HCT116 (cell line): ENCODE results near the gene ANKRD60. TPM values are rescaled to one million over a fixed set of nuclear protein-coding genes. Genes with fewer than 3 reads are reported as not detected.

Experiments
- ATAC-seq: fragments of 200-7000 bp; cut with Tn5 transposase; 2 replicates; pipeline ENCODE4 v1.9.1; 2020; ENCODE audit warnings: mild to moderate bottlenecking, moderate library complexity
- BruUV-seq: library from RNA; stranded (reverse); fragments of 400-500 nt; replicated peaks from 2 replicates; lab custom pipeline; 2021; lab: Mats Ljungman, UMichigan
- CTCF ChIA-PET: fragments of 300-600 bp; sonication (Branson Sonifier 250); formaldehyde crosslinking; loops from one replicate; lab custom pipeline; 2021; ENCODE audit warnings: antibody characterized with exemption; lab: Charles Lee
- POLR2A ChIA-PET: fragments of 300-600, 350-600 bp; sonication (Branson Sonifier 250); formaldehyde crosslinking; loops from one replicate; lab custom pipeline; 2021; ENCODE audit warnings: antibody characterized with exemption; lab: Charles Lee
- RAD21 ChIA-PET, 2 experiments: fragments of 300-600 bp; sonication (Branson Sonifier 250); formaldehyde crosslinking; loops; one replicate each; lab custom pipeline; 2023; ENCODE audit warnings: low total read pairs in 2 of 2; ENCODE audit not compliant: uncharacterized antibody in 2 of 2, unreplicated experiment in 2 of 2, low non-redundant PET in 1 of 2; lab: Charles Lee
- DNase-seq: peaks from one replicate; pipeline ENCODE4 v3.0.0-alpha.2; 2010; ENCODE audit warnings: low read depth, low spot score
- H2AFZ ChIP-seq: fragments of 200-600 bp; shearing (Covaris generic), sonication (generic); 2 replicates; pipeline ENCODE4 v1.6.1; 2017; ENCODE audit warnings: low read depth, mixed run types, mixed read lengths, antibody characterized with exemption, low read length; ENCODE audit not compliant: poor library complexity, severe bottlenecking
- H3K27ac ChIP-seq: 2 replicates; pipeline ENCODE4 v1.5.1; 2012; ENCODE audit warnings: low read depth, low read length
- H3K27me3 ChIP-seq: fragments of 200-600 bp; sonication (generic); 2 replicates; pipeline ENCODE4 v1.6.1; 2016; ENCODE audit warnings: mixed run types, low read length, mixed read lengths; ENCODE audit not compliant: insufficient read depth
- H3K36me3 ChIP-seq, 2 experiments: fragments of 200-500 bp in 1 of 2; fragments of 200-600 bp in 1 of 2; sonication (Bioruptor generic) in 1 of 2; sonication (generic) in 1 of 2; 2 replicates each; pipeline versions ENCODE4 v1.5.1 to v1.6.1; 2014 to 2016; ENCODE audit warnings: low read length in 2 of 2, inconsistent platforms in 1 of 2, mixed read lengths in 1 of 2, mixed run types in 1 of 2; ENCODE audit not compliant: insufficient read depth in 2 of 2, control insufficient read depth in 1 of 2
- H3K4me1 ChIP-seq, 2 experiments: fragments of 200-600 bp in 1 of 2; sonication (generic) in 1 of 2; 2 replicates each; pipeline versions ENCODE4 v1.5.1 to v1.6.1; 2012 to 2017; ENCODE audit warnings: low read length in 2 of 2, inconsistent platforms in 1 of 2, mild to moderate bottlenecking in 1 of 2, mixed read lengths in 1 of 2, mixed run types in 1 of 2, moderate library complexity in 1 of 2; ENCODE audit not compliant: insufficient read depth in 2 of 2, control insufficient read depth in 1 of 2
- H3K4me2 ChIP-seq: fragments of 200-600 bp; sonication (generic); 2 replicates; pipeline ENCODE4 v1.6.1; 2017; ENCODE audit warnings: mixed run types, low read length, mixed read lengths
- H3K4me3 ChIP-seq, 2 experiments: fragments of 200-600 bp in 1 of 2; sonication (generic) in 1 of 2; replicated peaks in 1 of 2; 2 replicates each; pipeline ENCODE4 v1.5.1; 2011 to 2016; ENCODE audit warnings: low read length in 2 of 2, control low read depth in 1 of 2, low read depth in 1 of 2, mild to moderate bottlenecking in 1 of 2, mixed read lengths in 1 of 2, mixed run types in 1 of 2
- H3K79me2 ChIP-seq: fragments of 200-600 bp; sonication (generic); 2 replicates; pipeline ENCODE4 v1.6.1; 2017; ENCODE audit warnings: mild to moderate bottlenecking, mixed run types, low read length, moderate library complexity, mixed read lengths; ENCODE audit not compliant: insufficient read depth
- H3K9ac ChIP-seq: fragments of 200-600 bp; sonication (generic); 2 replicates; pipeline ENCODE4 v1.6.1; 2016; ENCODE audit warnings: low read length, mixed read lengths
- H3K9me2 ChIP-seq: fragments of 200-600 bp; sonication (generic), shearing (Covaris generic); 2 replicates; pipeline ENCODE4 v1.6.1; 2017; ENCODE audit warnings: mixed run types, mild to moderate bottlenecking, moderate library complexity; ENCODE audit not compliant: insufficient read depth
- H3K9me3 ChIP-seq, 2 experiments: fragments of 200-500 bp in 1 of 2; fragments of 200-600 bp in 1 of 2; sonication (Bioruptor generic) in 1 of 2; sonication (generic) in 1 of 2; 2 replicates each; pipeline ENCODE4 v1.6.1; 2014 to 2017; ENCODE audit warnings: low read length in 2 of 2, mixed read lengths in 2 of 2, inconsistent platforms in 1 of 2, low read depth in 1 of 2, mild to moderate bottlenecking in 1 of 2, mixed run types in 1 of 2, moderate library complexity in 1 of 2; ENCODE audit not compliant: control insufficient read depth in 1 of 2, insufficient read depth in 1 of 2
- H4K20me1 ChIP-seq: fragments of 200-600 bp; sonication (generic), shearing (Covaris generic); 2 replicates; pipeline ENCODE4 v1.6.1; 2017; ENCODE audit warnings: mixed run types, mild to moderate bottlenecking, moderate library complexity; ENCODE audit not compliant: insufficient read depth
- CEBPB ChIP-seq: IDR thresholded peaks from 2 replicates; pipeline ENCODE4 v1.6.1; 2012; ENCODE audit warnings: low read depth
- EGR1 ChIP-seq: IDR thresholded peaks from 2 replicates; pipeline ENCODE4 v1.6.1; 2012; ENCODE audit warnings: low read depth
- ELF1 ChIP-seq: IDR thresholded peaks from 2 replicates; pipeline ENCODE4 v1.6.1; 2012; ENCODE audit warnings: low read depth, borderline replicate concordance
- EZH2 ChIP-seq: fragments of 200-600 bp; sonication (generic); IDR thresholded peaks from 2 replicates; pipeline ENCODE4 v1.6.1; 2017; ENCODE audit warnings: antibody characterized with exemption, mixed run types
- FOSL1 ChIP-seq: IDR thresholded peaks from 2 replicates; pipeline ENCODE4 v1.6.1; 2012; ENCODE audit warnings: low read depth
- JUND ChIP-seq: IDR thresholded peaks from 2 replicates; pipeline ENCODE4 v1.6.1; 2012
- MAX ChIP-seq: IDR thresholded peaks from 2 replicates; pipeline ENCODE4 v1.6.1; 2012
- POLR2A ChIP-seq: IDR thresholded peaks from 2 replicates; pipeline ENCODE4 v1.7.0; 2011; ENCODE audit warnings: borderline replicate concordance; ENCODE audit not compliant: insufficient read depth, insufficient read length; ENCODE audit errors: extremely low read depth
- POLR2AphosphoS5 ChIP-seq: IDR thresholded peaks from 2 replicates; pipeline ENCODE4 v1.6.1; 2011; ENCODE audit warnings: mild to moderate bottlenecking, low read depth, low read length, moderate library complexity
- RAD21 ChIP-seq: IDR thresholded peaks from 2 replicates; pipeline ENCODE4 v1.6.1; 2012; ENCODE audit warnings: low read depth, mild to moderate bottlenecking
- SIN3A ChIP-seq: IDR thresholded peaks from 2 replicates; pipeline ENCODE4 v1.6.1; 2012; ENCODE audit warnings: low read depth
- SP1 ChIP-seq: IDR thresholded peaks from 2 replicates; pipeline ENCODE4 v1.6.1; 2012; ENCODE audit warnings: low read depth
- SRF ChIP-seq: IDR thresholded peaks from 2 replicates; pipeline ENCODE4 v1.6.1; 2012; ENCODE audit warnings: low read depth
- TCF7L2 ChIP-seq: IDR thresholded peaks from 2 replicates; pipeline ENCODE4 v1.7.0; 2011; ENCODE audit warnings: borderline replicate concordance, inconsistent platforms; ENCODE audit not compliant: insufficient read depth, insufficient read length; ENCODE audit errors: extremely low read depth
- YY1 ChIP-seq: IDR thresholded peaks from 2 replicates; pipeline ENCODE4 v1.6.1; 2011; ENCODE audit warnings: low read length, low read depth, moderate library complexity, mild to moderate bottlenecking; ENCODE audit not compliant: insufficient replicate concordance; ENCODE audit errors: extremely low read depth
- ZFX ChIP-seq: fragments of 450-650 bp; IDR thresholded peaks from 2 replicates; pipeline ENCODE4 v1.6.1; 2017
- ZNF274 ChIP-seq: fragments of 200-500 bp; sonication (Bioruptor generic); IDR thresholded peaks from 2 replicates; pipeline ENCODE4 v1.6.1; 2014; ENCODE audit warnings: mild to moderate bottlenecking, low read depth, low read length, inconsistent platforms
- intact Hi-C: fragments of 100-400 bp; cut with micrococcal nuclease; formaldehyde crosslinking; loops from 2 replicates; pipeline ENCODE4 v1.10.0; 2022
- total RNA-seq: library from RNA; stranded (reverse); gene quantifications from one replicate; pipeline ENCODE4 v1.2.1, GENCODE V29; 2021; ENCODE audit not compliant: unreplicated experiment
- TF ChIP-seq, protein P1 (sequence below): IDR thresholded peaks from 2 replicates; pipeline ENCODE4 v1.6.1; 2012
- TF ChIP-seq, protein P2 (sequence below): IDR thresholded peaks from 2 replicates; pipeline ENCODE4 v1.6.1; 2011; ENCODE audit warnings: mild to moderate bottlenecking, low read length, moderate library complexity; ENCODE audit not compliant: insufficient replicate concordance; ENCODE audit errors: extremely low read depth

ANKRD60 gene
- total RNA-seq, 1 experiment from 2014 or later: not detected

DNA sequence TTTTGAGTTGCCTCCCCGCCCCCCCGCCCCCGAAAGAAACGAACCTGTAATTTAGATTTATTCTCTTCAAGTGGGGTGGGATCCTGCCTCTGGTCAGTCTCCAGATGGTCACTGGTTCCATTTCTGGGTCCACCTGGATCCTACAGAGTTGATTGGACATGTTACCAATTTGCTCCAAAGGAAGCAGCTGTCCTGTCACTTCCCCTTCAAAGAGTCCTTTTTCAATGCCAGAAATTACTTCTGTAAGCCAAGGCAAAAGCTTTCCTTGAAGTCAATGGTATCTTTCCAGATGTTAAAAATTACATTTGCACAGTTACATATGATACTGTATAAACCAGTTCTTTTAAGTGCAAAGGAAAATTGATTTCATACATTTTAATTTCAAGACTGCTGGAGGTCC is 12.0 kb upstream of the ANKRD60 start:
- DNase-seq (no peak), ATAC-seq (no peak)
- Histone ChIP-seq H4K20me1 (no peaks in the 10 kb centered on the region), H2AFZ (no peak overlapping the region), H3K79me2 (no peaks in the 10 kb centered on the region), H3K27me3 (no peaks in the 10 kb centered on the region), H3K9me2 (no peaks in the 10 kb centered on the region), H3K27ac (no peak overlapping the region), H3K4me2 (no peak overlapping the region), H3K4me1 (no peaks in the 10 kb centered on the region), H3K9me3 (no peaks in the 10 kb centered on the region), H3K9ac (no peak overlapping the region), H3K4me3 (no peak overlapping the region)
- RAD21 ChIA-PET: no interaction called here
- CTCF ChIA-PET: no interaction called here
- intact Hi-C loops: no loop called here
- BruUV-seq: no TSS peak
- TF ChIP-seq ELF1 (no peak), RAD21 (no peak), EGR1 (no peak)
- TF ChIP-seq, protein P1, sequence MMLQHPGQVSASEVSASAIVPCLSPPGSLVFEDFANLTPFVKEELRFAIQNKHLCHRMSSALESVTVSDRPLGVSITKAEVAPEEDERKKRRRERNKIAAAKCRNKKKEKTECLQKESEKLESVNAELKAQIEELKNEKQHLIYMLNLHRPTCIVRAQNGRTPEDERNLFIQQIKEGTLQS: no peak
- TF ChIP-seq, all 23 proteins: peak for 0
- POLR2A ChIA-PET: no interaction called here
- H3K36me3 ChIP-seq: peaks cover 0 to 5% of the 10 kb centered on the region in 2 experiments; a peak in 1 of 4 replicates

DNA sequence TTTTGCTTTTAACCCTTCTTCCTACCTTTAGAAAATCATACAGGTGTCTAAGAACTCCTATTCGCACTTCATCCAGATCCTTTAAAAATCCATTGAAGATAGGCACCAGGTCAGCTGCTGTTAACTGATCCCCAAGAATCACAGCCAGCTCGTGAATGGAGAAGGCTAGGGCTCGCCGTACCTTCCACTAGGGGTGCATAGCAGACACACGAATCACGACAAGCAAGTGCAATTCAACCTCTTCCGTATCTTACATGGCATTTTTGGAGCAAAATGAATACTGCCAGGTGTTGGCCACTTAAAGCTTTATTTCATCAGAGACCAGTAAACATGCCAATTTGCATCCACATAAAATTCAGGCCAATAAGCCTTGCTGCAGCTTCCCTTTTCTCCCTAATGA is 10.8 kb upstream of the ANKRD60 start:
- Histone ChIP-seq H3K9ac (no peak overlapping the region), H3K9me3 (no peaks in the 10 kb centered on the region), H2AFZ (no peak overlapping the region), H3K36me3 (0 out of 4 replicates have a peak, but pooled peaks cover 0 to 5% of the 10 kb centered on the region in 2 experiments), H3K79me2 (no peaks in the 10 kb centered on the region), H3K27ac (no peak overlapping the region), H3K4me2 (no peak overlapping the region), H3K27me3 (no peaks in the 10 kb centered on the region), H4K20me1 (no peaks in the 10 kb centered on the region), H3K9me2 (no peaks in the 10 kb centered on the region), H3K4me3 (no peak overlapping the region), H3K4me1 (no peaks in the 10 kb centered on the region)
- BruUV-seq: no TSS peak
- intact Hi-C loops: loop anchor here (10.0 kb wide), 2 partner anchors 596 to 1216 kb away; no protein-coding TSS in a partner anchor
- TF ChIP-seq POLR2A (no peak), MAX (no peak), SP1 (no peak), EZH2 (no peak), JUND (no peak), FOSL1 (no peak), ZNF274 (no peak), POLR2AphosphoS5 (no peak), EGR1 (no peak), CEBPB (no peak), SRF (no peak), RAD21 (no peak), ZFX (no peak), YY1 (no peak), TCF7L2 (no peak), ELF1 (no peak), SIN3A (no peak)
- TF ChIP-seq, protein P1: no peak
- TF ChIP-seq, protein P2, sequence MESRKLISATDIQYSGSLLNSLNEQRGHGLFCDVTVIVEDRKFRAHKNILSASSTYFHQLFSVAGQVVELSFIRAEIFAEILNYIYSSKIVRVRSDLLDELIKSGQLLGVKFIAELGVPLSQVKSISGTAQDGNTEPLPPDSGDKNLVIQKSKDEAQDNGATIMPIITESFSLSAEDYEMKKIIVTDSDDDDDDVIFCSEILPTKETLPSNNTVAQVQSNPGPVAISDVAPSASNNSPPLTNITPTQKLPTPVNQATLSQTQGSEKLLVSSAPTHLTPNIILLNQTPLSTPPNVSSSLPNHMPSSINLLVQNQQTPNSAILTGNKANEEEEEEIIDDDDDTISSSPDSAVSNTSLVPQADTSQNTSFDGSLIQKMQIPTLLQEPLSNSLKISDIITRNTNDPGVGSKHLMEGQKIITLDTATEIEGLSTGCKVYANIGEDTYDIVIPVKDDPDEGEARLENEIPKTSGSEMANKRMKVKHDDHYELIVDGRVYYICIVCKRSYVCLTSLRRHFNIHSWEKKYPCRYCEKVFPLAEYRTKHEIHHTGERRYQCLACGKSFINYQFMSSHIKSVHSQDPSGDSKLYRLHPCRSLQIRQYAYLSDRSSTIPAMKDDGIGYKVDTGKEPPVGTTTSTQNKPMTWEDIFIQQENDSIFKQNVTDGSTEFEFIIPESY: no peak
- ATAC-seq: no peak
- CTCF ChIA-PET: no interaction called here
- POLR2A ChIA-PET: no interaction called here
- no peak for DNase-seq
- RAD21 ChIA-PET: no interaction called here
